GM21717 (cell line): ENCODE data around the gene MANEAL.

Experiments used
- ATAC-seq: cut with Tn5 transposase; IDR thresholded peaks from one replicate; pipeline ENCODE4 v1.9.1; 2021; ENCODE audit warnings: mild to moderate bottlenecking, moderate library complexity; ENCODE audit not compliant: unreplicated experiment

MANEAL gene

DNA sequence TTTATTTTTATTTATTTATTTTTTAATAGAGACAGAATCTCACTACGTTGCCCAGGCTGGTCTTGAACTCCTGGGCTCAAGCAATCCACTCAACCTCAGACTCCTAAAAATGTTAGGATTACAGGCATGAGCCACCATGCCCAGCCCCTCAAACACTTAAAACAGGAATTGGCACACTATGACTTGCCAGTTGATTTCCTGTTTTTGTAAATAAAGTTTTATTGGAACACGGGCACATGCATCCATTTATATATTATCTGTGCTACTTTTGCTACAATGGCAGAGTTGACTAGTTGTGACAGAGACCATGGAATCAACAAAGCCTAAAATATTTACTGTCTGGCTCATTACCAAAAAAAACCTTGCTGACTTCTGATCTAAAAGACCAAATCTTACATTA, 30.4 kb downstream of the MANEAL start:
- no peak for ATAC-seq

DNA sequence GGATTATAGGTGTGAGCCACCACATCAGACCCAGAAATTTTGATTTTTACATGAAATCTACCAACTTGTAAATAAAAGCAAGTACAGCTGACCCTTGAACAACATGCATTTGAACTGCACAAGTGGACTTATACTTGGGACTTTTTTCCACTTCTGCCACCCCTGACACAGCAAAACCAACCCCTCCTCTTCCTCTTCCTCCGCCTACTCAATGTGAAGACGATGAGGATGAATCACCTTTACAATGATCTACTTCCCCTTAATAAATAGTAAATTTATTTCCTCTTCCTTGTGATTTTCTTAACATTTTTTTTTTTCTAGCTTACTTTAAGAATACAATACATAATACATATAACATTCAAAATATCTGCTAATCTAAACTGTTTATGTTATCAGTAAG, 31.9 kb downstream of the MANEAL start:
- ATAC-seq = no peak

DNA sequence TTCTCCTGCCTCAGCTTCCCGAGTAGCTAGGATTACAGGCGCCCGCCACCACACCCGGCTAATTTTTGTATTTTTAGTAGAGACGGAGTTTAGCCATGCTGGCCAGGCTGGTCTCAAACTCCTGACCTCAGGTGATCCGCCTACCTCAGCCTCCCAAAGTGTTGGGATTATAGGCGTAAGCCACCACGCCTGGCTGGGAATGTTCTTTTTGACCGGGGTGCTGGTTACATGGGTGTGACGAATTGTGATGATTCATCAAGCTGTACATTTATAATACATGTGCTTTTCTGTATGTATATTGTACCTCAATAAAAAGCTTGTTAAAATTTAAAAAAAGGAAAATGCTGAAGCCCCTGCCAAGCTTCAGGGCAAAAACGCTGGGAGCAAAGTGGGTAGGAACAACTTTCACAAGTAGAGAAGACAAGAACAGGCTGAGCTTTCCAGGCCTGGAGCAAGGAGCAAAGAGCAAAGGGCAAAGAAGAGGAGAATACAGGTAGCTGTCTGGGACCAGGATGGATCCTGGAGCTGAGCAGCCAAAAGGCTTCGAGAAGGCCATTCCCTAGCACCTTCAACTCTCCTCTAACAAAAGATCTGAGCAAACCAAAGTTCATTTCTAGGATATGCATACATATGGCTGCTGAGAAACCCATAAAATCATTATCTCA, 34.9 kb downstream of the MANEAL start:
- ATAC-seq = no peak

DNA sequence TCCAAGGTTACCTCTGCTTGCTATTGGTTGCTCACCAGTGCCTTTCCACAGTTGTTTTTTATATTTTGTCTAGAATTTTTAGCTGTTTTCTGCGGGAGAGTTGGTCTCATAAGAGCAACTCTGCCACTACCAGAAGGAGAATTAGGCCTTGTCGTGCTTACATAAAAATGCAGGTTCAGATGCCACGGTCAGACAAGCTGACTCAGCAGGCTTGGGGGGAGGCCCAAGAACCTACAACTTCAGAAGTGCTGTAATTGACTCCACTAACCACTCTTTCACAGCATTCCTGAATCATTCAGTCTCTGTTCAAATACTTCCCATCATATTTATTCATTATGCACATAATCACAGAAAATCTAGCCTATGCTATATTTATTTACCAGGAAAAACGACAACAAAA, 37.5 kb downstream of the MANEAL start:
- ATAC-seq = no peak

DNA sequence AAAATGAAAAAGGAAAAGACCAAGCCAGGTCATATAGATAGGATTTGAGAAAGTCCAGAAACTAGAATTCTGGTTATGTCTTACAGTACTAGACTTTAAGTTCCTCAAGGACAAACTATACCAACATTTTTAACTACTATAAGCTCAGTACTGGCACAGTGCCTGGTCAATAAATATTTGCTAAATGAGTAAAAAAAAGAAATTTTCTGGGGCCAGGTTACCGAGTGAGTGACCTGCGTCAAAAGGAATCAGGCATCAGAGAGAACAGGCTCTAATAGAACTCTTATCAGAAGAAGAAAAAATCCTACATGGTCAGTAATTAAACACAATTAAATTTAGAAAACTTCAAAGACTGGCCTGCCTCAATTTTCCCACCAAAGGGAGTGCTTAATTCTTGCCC, 38.2 kb downstream of the MANEAL start:
- no peak for ATAC-seq

DNA sequence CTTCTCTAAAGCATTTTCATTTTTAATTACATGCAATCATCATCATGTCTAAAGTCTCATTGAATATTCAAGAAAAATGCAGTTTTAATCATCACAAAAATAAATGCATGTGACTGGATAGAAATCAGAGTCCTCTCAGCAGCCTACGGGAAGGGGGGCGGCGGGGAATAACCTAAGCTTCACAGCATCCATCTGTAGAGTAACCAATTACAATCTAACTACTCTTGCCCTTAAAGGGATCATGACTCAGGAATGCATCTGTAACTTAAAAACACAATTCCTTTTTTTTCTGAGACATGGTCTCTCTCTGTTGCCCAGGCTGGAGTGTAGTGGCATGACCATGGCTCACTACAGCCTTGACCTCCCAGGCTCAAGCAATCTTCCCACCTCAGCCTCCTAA, 43.1 kb downstream of the MANEAL start:
- ATAC-seq = no peak

DNA sequence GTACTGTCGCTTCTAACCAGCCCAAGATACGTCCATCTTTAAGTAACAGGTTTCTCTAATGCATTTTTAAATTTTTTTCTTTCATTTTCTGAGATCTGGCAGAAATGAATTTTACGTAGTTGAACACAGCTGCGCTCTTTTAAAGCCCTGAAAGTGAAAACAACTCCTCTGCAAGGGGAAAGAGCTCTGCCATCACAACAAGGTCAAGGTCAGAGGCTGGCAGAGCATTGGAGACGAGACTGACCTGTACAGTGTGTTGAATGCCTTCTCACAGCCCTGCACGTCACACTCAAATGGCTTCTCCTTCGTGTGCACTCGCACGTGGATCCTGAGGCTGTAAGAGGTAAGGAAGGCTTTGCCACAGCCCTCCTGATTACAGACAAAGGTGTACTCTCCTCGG, 46.0 kb downstream of the MANEAL start:
- no peak for ATAC-seq

DNA sequence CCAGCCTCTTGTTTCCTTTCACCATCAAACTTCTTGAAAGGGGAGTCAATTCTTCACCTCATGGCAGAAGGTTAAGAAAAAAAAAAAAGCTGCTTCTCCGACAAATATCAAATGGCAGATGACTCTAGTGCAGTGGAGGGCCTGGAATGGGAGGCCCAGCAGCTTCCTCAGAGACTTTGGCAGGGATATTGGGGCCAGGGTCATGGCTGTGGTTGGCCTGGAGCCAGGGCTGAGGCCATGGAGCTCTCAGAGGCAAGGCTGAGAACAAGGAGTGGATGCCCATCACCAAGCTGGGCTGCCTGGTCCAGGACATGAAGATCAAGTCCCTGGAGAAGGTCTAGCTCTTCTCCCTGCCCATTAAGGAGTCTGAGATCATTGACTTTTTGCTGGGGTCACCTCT, 47.1 kb downstream of the MANEAL start:
- no peak for ATAC-seq

DNA sequence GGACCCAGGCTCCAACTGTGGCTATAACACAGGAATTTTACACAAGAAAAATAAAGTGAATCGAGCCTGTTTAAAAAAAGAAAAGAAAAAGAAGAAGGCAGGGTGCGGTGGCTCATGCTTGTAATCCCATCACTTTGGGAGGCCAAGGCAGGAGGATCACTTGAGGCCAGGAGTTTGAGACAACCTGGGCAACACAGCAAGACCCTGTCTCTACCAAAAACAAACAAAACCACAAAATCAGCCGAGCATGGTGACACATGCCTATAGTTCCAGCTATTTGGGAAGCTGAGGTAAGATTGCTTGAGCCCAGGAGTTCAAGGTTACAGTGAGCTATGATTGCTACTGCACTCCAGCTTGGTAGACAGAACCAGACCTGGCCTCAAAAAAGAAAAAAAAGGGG, 48.0 kb downstream of the MANEAL start:
- ATAC-seq = no peak

DNA sequence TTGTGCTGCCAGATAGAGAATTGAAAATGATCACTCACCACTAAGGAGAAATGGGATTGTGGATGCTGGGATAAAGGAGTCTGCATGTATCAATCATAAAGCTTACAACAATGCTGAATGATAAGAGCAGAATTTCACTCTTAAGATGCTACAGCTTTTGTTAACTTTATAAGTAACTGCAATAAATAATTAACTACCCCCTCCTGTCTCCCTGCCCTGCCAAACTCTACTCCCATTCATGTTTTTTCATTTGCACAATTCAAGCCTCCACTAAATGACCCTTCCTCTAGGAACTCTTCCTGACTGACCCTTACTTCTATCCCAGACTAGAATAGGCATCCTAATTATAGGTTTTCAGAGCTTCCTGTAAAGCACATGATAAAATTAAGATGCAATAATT, 50.9 kb downstream of the MANEAL start:
- ATAC-seq = no peak

DNA sequence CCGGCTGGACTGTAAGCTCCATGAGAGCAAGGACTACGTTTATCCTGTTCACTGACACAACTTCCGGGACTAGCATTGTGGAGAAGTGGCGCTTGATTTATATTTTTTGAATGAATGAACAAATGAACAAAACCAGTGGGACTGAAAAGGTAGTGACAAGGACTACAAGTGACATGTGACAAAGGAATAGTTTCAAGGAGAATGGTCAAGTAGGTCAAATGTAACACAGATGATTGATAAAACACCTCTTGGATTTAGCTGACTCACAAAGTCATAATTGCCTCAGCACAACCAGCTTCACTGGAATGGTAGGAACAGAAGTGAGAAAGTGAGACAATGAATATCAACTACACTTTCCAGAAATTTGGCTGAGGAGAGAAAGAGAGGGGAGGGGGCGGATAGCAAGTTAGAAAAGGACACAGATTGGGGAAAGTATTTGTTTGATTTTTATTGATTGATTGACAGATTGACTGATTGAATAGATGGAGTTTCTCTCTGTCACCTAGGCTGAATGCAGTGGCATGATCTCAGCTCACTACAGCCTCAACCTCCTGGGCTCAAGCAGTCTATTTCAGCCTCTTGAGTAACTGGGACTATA, 51.5 kb downstream of the MANEAL start:
- ATAC-seq = no peak

DNA sequence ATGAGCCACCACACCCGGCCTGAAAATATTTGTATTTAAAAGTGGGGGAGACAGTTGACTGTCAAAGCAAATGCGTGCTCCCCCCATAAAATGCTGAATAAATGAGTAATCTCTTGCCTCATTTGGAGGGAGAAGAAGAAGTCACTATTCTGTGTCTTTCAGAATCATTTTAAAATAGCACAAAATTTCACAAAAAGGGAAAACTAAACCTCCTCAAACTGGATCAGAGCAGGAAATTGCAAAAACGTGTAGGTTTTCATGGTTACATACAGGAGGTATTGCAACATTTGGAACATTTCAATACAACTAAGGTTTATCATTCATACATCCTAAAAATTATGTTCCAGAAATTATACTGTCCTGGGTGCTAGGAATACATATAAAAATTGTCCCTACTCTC, 52.1 kb downstream of the MANEAL start:
- ATAC-seq = no peak

DNA sequence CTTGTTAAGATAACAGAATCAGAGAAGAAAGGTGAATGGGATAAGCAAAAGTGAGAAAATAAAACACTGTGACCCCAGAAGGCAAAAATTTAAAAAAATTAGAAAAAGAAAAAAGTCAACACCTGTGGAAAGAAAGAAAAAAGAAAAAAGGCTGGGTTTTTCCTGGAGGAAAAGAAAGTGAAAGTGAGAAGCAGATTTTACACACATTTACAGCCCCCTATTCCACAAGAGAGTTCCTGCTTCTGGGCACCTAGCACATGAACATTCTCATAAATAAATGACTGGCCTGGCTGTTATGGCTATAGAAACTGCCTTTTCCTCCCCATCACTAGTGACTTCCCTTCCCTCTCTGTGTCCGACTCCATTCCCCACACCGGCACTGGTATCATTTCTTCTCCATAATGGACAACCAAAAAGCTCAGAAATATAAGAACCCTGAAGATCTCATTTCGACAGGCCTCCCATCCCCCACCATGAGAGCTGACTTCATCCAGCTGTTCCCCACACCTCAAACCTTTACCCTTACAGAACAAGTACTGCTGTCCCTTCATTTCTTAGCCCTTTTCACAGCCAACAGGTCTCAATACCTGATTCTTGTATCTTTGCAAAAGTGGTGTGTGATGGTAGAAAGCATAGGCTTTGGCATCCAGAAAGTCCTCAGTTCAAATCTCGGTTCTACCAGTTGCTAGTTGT, 53.1 kb downstream of the MANEAL start:
- no peak for ATAC-seq

DNA sequence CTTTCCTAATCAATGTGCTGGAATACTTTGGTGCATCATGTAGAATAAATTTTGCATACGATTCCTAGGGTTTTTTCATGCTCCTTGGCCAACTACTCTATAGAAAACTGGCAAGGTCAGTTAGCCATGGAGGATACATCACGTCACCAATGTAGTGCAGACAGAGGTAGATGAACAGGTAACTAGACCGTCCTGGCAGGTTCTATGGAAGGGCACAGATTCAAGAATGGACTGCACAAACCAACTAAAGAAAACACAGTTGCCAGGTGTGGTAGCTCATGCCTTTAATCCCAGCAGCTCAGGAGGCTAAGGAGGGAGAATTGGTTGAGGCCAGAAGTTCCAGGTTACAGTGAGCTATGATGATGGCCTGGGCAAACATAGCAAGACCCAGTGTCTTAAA, 55.8 kb downstream of the MANEAL start:
- no peak for ATAC-seq

DNA sequence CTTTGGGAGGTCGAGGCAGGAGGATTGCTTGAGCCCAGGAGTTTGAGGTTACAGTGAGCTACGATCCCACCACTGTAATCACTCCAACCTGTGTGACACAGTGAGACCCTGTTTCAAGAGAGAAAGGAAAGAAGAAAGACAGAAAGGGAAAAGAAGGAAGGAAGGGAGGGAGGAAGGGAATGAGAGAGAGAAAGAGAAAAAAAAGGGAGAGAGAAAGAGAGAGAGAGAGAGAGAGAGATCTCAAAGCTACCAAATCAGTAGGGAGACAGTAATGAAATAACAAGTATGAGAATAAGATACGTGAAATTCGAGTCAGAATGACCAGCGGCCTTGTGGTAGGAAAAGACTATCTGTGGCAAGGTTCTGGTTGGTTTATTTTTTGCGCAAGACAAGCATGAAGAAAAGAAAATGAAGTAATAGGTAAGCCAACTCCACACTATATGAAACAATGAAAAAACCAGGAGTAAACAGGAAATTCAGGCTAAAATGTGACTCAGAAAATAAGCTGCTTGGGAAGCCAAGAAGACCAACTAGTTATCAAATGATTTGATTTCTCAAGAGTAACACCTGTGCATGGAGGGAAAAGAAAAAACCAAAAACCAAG, 56.8 kb downstream of the MANEAL start:
- ATAC-seq = no peak
